K562 (cell line): ENCODE results near the gene CREM. TPM values are rescaled to one million over a fixed set of nuclear protein-coding genes. Genes with fewer than 3 reads are reported as not detected.

Experiments
- ATAC-seq: fragments of 200-7000 bp; cut with Tn5 transposase; 3 replicates; pipeline ENCODE4 v1.9.1; 2020; ENCODE audit warnings: moderate library complexity
- BruUV-seq: library from RNA; stranded (reverse); fragments of 400-500 nt; replicated peaks from 2 replicates; lab custom pipeline; 2021; lab: Mats Ljungman, UMichigan
- CTCF ChIA-PET: fragments of 300-600 bp; formaldehyde crosslinking; extraction: SDS; loops from one replicate; lab custom pipeline; 2021; ENCODE audit warnings: low intra/inter-chr PET ratio; lab: Yijun Ruan, JAX
- POLR2A ChIA-PET: fragments of 300-600, 350-650 bp; sonication (Branson Sonifier 250); formaldehyde crosslinking; extraction: SDS; loops from one replicate; lab custom pipeline; 2021; ENCODE audit warnings: antibody characterized with exemption, inconsistent platforms; lab: Yijun Ruan, JAX
- DNase-seq, 4 experiments: peaks; one replicate each; pipeline versions ENCODE4 v3.0.0 to v3.0.0-alpha.2; 2011 to 2018; ENCODE audit warnings: low spot score in 3 of 4, mixed read lengths in 3 of 4; ENCODE audit errors: extremely low read depth in 1 of 4
- FAIRE-seq: peaks from 2 replicates; lab custom pipeline; 2011; peaks lifted over from hg19 to GRCh38; lab: Jason Lieb, UNC
- H2AFZ ChIP-seq: 2 replicates; pipeline ENCODE4 v1.6.0; 2011; ENCODE audit warnings: low read depth, low read length, control low read depth, inconsistent platforms
- H3K27ac ChIP-seq: fragments of 200-600 bp; 3 replicates; pipeline ENCODE4 v1.8.0; 2011; ENCODE audit warnings: low read depth, mild to moderate bottlenecking, control low read depth, inconsistent platforms, low read length, moderate library complexity, mixed read lengths; ENCODE audit errors: extremely low read depth
- H3K27me3 ChIP-seq, 2 experiments: fragments of 300-600 bp in 1 of 2; 2 replicates in 1 of 2; 3 replicates in 1 of 2; pipeline versions ENCODE4 v1.6.0 to v1.8.0; 2011; ENCODE audit warnings: inconsistent platforms in 2 of 2, low read length in 2 of 2, mild to moderate bottlenecking in 1 of 2, mixed read lengths in 1 of 2, moderate library complexity in 1 of 2; ENCODE audit not compliant: control insufficient read depth in 2 of 2, insufficient read depth in 2 of 2
- H3K36me3 ChIP-seq: fragments of 300-600 bp; 3 replicates; pipeline ENCODE4 v1.8.0; 2011; ENCODE audit warnings: mild to moderate bottlenecking, low read length, inconsistent platforms; ENCODE audit not compliant: control insufficient read depth, insufficient read depth
- H3K4me1 ChIP-seq, 2 experiments: fragments of 200-600 bp in 1 of 2; replicated peaks in 1 of 2; 2 replicates in 1 of 2; 3 replicates in 1 of 2; pipeline versions ENCODE4 v1.5.1 to v1.8.0; 2011; ENCODE audit warnings: inconsistent platforms in 2 of 2, low read length in 2 of 2, mild to moderate bottlenecking in 1 of 2, mixed read lengths in 1 of 2, moderate library complexity in 1 of 2; ENCODE audit not compliant: control insufficient read depth in 2 of 2, insufficient read depth in 2 of 2
- H3K4me2 ChIP-seq: 2 replicates; pipeline ENCODE4 v1.6.1; 2011; ENCODE audit warnings: low read length, control low read depth, inconsistent platforms, mixed read lengths; ENCODE audit not compliant: insufficient read depth
- H3K4me3 ChIP-seq: fragments of 200-600 bp; sonication (generic), shearing (Covaris generic); 2 replicates; pipeline ENCODE4 v1.5.1; 2016; ENCODE audit warnings: control low read depth, inconsistent platforms
- H3K79me2 ChIP-seq: fragments of 200-600 bp; 3 replicates; pipeline ENCODE4 v1.8.0; 2011; ENCODE audit warnings: low read length, inconsistent platforms; ENCODE audit not compliant: control insufficient read depth, insufficient read depth
- H3K9ac ChIP-seq, 2 experiments: 2 replicates each; pipeline versions ENCODE4 v1.6.0 to v1.6.1; 2011; ENCODE audit warnings: low read depth in 2 of 2, low read length in 2 of 2, control low read depth in 1 of 2, inconsistent platforms in 1 of 2, mild to moderate bottlenecking in 1 of 2, mixed read lengths in 1 of 2; ENCODE audit not compliant: insufficient read depth in 1 of 2
- H3K9me1 ChIP-seq: one replicate; pipeline ENCODE4 v1.6.0; 2011; ENCODE audit warnings: inconsistent platforms, mild to moderate bottlenecking, low read length, moderate library complexity; ENCODE audit not compliant: control insufficient read depth, insufficient read depth
- H3K9me3 ChIP-seq: replicated peaks from 2 replicates; pipeline ENCODE4 v1.5.1; 2011; ENCODE audit warnings: low read depth, low read length, inconsistent platforms; ENCODE audit not compliant: control insufficient read depth, insufficient read depth
- H4K20me1 ChIP-seq: replicated peaks from 2 replicates; pipeline ENCODE4 v1.6.1; 2011; ENCODE audit warnings: low read length, inconsistent platforms, mixed read lengths; ENCODE audit not compliant: control insufficient read depth, insufficient read depth
- CGGBP1 ChIP-seq: fragments of 250-450 bp; sonication (Bioruptor Pico); IDR thresholded peaks from 2 replicates; pipeline ENCODE4 v1.9.0; 2021; ENCODE audit warnings: mild to moderate bottlenecking
- CREB1 ChIP-seq, 2 experiments: sonication (generic) in 1 of 2; formaldehyde crosslinking in 1 of 2; IDR thresholded peaks; 2 replicates each; pipeline versions ENCODE4 v1.6.1 to v1.8.0; 2012 to 2022; ENCODE audit warnings: inconsistent platforms in 1 of 2, mild to moderate bottlenecking in 1 of 2, missing genetic modification reagents in 1 of 2, moderate library complexity in 1 of 2
- E2F6 ChIP-seq, 2 experiments: IDR thresholded peaks; 2 replicates each; pipeline ENCODE4 v1.6.1; 2011; ENCODE audit warnings: borderline replicate concordance in 1 of 2, control low read depth in 1 of 2, low read depth in 1 of 2, low read length in 1 of 2, mild to moderate bottlenecking in 1 of 2, mixed read lengths in 1 of 2, moderate library complexity in 1 of 2; ENCODE audit not compliant: insufficient read depth in 1 of 2, insufficient read length in 1 of 2, poor library complexity in 1 of 2, severe bottlenecking in 1 of 2; ENCODE audit errors: extremely low read depth in 1 of 2
- MTA3 ChIP-seq: fragments of 450-650 bp; formaldehyde crosslinking; IDR thresholded peaks from 2 replicates; pipeline ENCODE4 v1.6.1; 2017; ENCODE audit warnings: mild to moderate bottlenecking, borderline replicate concordance
- PCBP2 ChIP-seq: fragments of 200-400 bp; formaldehyde crosslinking; IDR thresholded peaks from 2 replicates; pipeline ENCODE4 v1.6.1; 2018; ENCODE audit warnings: low read length, low read depth, mild to moderate bottlenecking, moderate library complexity; ENCODE audit not compliant: poor library complexity, severe bottlenecking
- PHTF2 ChIP-seq: fragments of 250-450 bp; sonication (Bioruptor Pico); IDR thresholded peaks from 2 replicates; pipeline ENCODE4 v1.5.0; 2021; ENCODE audit warnings: mild to moderate bottlenecking
- SAFB ChIP-seq: fragments of 200-400 bp; formaldehyde crosslinking; IDR thresholded peaks from 2 replicates; pipeline ENCODE4 v1.6.1; 2017; ENCODE audit warnings: low read depth, low read length, borderline replicate concordance
- SRSF9 ChIP-seq: fragments of 200-400 bp; formaldehyde crosslinking; IDR thresholded peaks from 2 replicates; pipeline ENCODE4 v1.6.1; 2017; ENCODE audit warnings: low read depth, low read length, borderline replicate concordance
- TAF7 ChIP-seq: fragments of 450-650 bp; IDR thresholded peaks from 2 replicates; pipeline ENCODE4 v1.6.1; 2016; ENCODE audit warnings: missing genetic modification characterization, missing compliant biosample characterization
- TEAD1 ChIP-seq, 2 experiments: fragments of 450-650 bp in 1 of 2; sonication (generic) in 1 of 2; formaldehyde crosslinking; IDR thresholded peaks; 2 replicates each; pipeline versions ENCODE4 v1.4.0 to v1.8.0; 2020 to 2022; ENCODE audit warnings: mild to moderate bottlenecking in 2 of 2, missing genetic modification reagents in 1 of 2
- ZBTB34 ChIP-seq: fragments of 250-450 bp; sonication (Bioruptor Pico); IDR thresholded peaks from 2 replicates; pipeline ENCODE4 v1.8.0; 2021; ENCODE audit warnings: mild to moderate bottlenecking, moderate library complexity
- ZNF507 ChIP-seq: conservative IDR thresholded peaks from 2 replicates; pipeline ENCODE4 v1.6.1; 2017; ENCODE audit warnings: missing genetic modification characterization, missing compliant biosample characterization
- ZNF699 ChIP-seq: fragments of 250-450 bp; sonication (Bioruptor Pico); IDR thresholded peaks from 2 replicates; pipeline ENCODE4 v1.8.0; 2021; ENCODE audit warnings: mild to moderate bottlenecking, moderate library complexity; ENCODE audit not compliant: insufficient replicate concordance
- ZNF707 ChIP-seq: fragments of 250-450 bp; sonication (Bioruptor Pico); conservative IDR thresholded peaks from 2 replicates; pipeline ENCODE4 v1.8.0; 2022; ENCODE audit warnings: inconsistent platforms, mild to moderate bottlenecking, moderate library complexity
- ZNF778 ChIP-seq: fragments of 450-650 bp; formaldehyde crosslinking; IDR thresholded peaks from 2 replicates; pipeline ENCODE4 v1.4.0; 2020; ENCODE audit warnings: mild to moderate bottlenecking, moderate library complexity
- WGBS: fragments of 100-300 bp; shearing (Covaris generic); methylation state at CpG from one replicate; pipeline ENCODE4 v1.1.6; 2016; ENCODE audit warnings: low coverage, mixed read lengths; ENCODE audit not compliant: insufficient coverage; ENCODE audit errors: missing lambda C conversion rate; 5-methylcytosine and 5-hydroxymethylcytosine counted together
- in situ Hi-C: fragments of 300-500 bp; cut with MboI; formaldehyde crosslinking; loops from 4 replicates; pipeline ENCODE4 v1.15.0; 2018; ENCODE audit warnings: inconsistent platforms, mixed read lengths
- intact Hi-C: fragments of 100-400 bp; cut with micrococcal nuclease; formaldehyde crosslinking; loops from 2 replicates; pipeline ENCODE4 v1.14.2; 2022
- polyA plus RNA-seq, 8 experiments: library from polyadenylated mRNA; depleted of rRNA in 4 of 8; stranded (reverse) in 5 of 8; unstranded in 3 of 8; fragments of >200 nt; fragmentation: Nextera tagmentation in 2 of 8; fragmentation: Illumina TruSeq in 1 of 8; extraction: Ambion mirVana in 2 of 8; extraction: Trizol in 1 of 8; gene quantifications; 2 replicates each; pipeline versions ENCODE4 v1.2.1 to v1.2.3, GENCODE V29; 2011 to 2014; ENCODE audit warnings: inconsistent platforms in 1 of 8, missing spikeins in 1 of 8
- total RNA-seq, 7 experiments: library from RNA; depleted of rRNA in 6 of 7; stranded (reverse); fragments of >200 nt in 6 of 7; fragmentation: Illumina TruSeq in 2 of 7; extraction: Trizol in 2 of 7; gene quantifications; 2 replicates each; pipeline versions ENCODE4 v1.2.1 to v1.2.3, GENCODE V29; 2011 to 2021; ENCODE audit warnings: low replicate concordance in 1 of 7
- TF ChIP-seq, protein P1 (sequence below): IDR thresholded peaks from 3 replicates; pipeline ENCODE4 v1.6.1; 2011; ENCODE audit warnings: borderline replicate concordance, mild to moderate bottlenecking; ENCODE audit not compliant: insufficient read length, insufficient read depth

Gene CREM
- total and polyA plus RNA-seq, 9 of the 15 experiments (the other 6 are each of a cell fraction or from before 2014, with no cell fraction given): 39.1 to 70.2 (median 48.3) TPM

DNA sequence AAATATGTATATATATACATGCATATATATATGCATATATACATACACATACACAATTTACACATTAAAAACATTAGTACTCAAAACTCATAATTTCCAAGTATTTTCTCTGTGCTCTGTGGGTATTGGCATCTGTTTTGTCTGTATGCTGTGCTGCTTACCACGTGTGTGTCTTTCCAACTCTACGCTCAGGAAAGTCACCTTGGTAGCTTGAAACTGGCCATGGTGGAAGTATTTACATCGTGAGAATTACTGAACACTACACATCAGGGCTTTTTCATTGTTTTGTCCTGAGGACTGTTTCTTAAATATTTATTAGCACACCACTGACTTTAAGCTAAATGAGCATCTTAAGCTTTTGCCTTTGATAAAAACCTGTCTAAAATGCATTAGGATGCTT is 79.6 kb downstream of the CREM start:
- no peak overlapping the region for H3K4me3 ChIP-seq
- intact Hi-C loops (no loop called here), in situ Hi-C loops (no loop called here)
- no peaks in the 10 kb centered on the region for H4K20me1 ChIP-seq
- H3K4me2 ChIP-seq: no peak overlapping the region
- BruUV-seq: no TSS peak
- DNase-seq (no peak), ATAC-seq (no peak), FAIRE-seq (no peak)
- WGBS: 81% methylated on average over 3 of the region's 3 CpGs
- CTCF ChIA-PET: no interaction called here
- H3K9me3 ChIP-seq: no peaks in the 10 kb centered on the region
- H3K27me3 ChIP-seq: no peaks in the 10 kb centered on the region
- no peaks in the 10 kb centered on the region for H3K9me1 ChIP-seq
- peaks cover 3% of the 10 kb centered on the region; the same call in 1 of the 3 replicates for H3K79me2 ChIP-seq
- H3K9ac ChIP-seq: no peak overlapping the region
- peaks cover 5 to 6% of the 10 kb centered on the region in 2 experiments; a peak in 4 of 5 replicates for H3K4me1 ChIP-seq
- peaks cover 6% of the 10 kb centered on the region; the same call in 1 of the 3 replicates for H3K36me3 ChIP-seq
- POLR2A ChIA-PET: interaction anchor here (0.8 kb wide), 1 partner anchor 14 kb away, joined by 3 read pairs; no protein-coding TSS in a partner anchor
- no peak overlapping the region for H2AFZ ChIP-seq
- no peak overlapping the region for H3K27ac ChIP-seq
- no peak for TF ChIP-seq ZBTB34 (CRISPR knock-in tag)
- no peak for TF ChIP-seq SRSF9
- no peak for TF ChIP-seq SAFB
- no peak for TF ChIP-seq ZNF507 (tag)
- TF ChIP-seq, protein P1, sequence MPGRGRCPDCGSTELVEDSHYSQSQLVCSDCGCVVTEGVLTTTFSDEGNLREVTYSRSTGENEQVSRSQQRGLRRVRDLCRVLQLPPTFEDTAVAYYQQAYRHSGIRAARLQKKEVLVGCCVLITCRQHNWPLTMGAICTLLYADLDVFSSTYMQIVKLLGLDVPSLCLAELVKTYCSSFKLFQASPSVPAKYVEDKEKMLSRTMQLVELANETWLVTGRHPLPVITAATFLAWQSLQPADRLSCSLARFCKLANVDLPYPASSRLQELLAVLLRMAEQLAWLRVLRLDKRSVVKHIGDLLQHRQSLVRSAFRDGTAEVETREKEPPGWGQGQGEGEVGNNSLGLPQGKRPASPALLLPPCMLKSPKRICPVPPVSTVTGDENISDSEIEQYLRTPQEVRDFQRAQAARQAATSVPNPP: no peak
- no peak for TF ChIP-seq PCBP2
- TF ChIP-seq E2F6 (IDR thresholded peaks at IDR 0.05; ENCODE audit: borderline replicate concordance in 1 of 2, extremely low read depth in 1 of 2, insufficient read depth in 1 of 2, insufficient read length in 1 of 2, low read depth in 1 of 2, low read length in 1 of 2, poor library complexity in 1 of 2, severe bottlenecking in 1 of 2): no peak
- TF ChIP-seq PHTF2: no peak
- TF ChIP-seq TAF7 (tag): no peak
- TF ChIP-seq ZNF707 (CRISPR knock-in tag): no peak
- TF ChIP-seq ZNF778 (CRISPR knock-in tag): no peak
- TF ChIP-seq CGGBP1 (CRISPR knock-in tag): no peak
- TF ChIP-seq TEAD1 (CRISPR knock-in tag; IDR thresholded peaks at IDR 0.05): no peak
- no peak for TF ChIP-seq CREB1 (IDR thresholded peaks at IDR 0.05)
- no peak for TF ChIP-seq CREB1 (CRISPR knock-in tag; IDR thresholded peaks at IDR 0.05)
- TF ChIP-seq ZNF699 (CRISPR knock-in tag): no peak
- TF ChIP-seq MTA3: no peak
